Left lung (tissue), 10 donors: ENCODE measurements around the gene PPP3R1. TPM values are rescaled to one million over a fixed set of nuclear protein-coding genes. Genes with fewer than 3 reads are reported as not detected.
"Not testable (repeated sequence)": the region's sequence is repeated elsewhere in the genome, so short reads cannot be mapped to it uniquely, and the experiment has no call there.

ENCODE experiments used
- ATAC-seq: fragments of 200-7000 bp; cut with Tn5 transposase; one replicate; pipeline ENCODE4 v1.9.1; 2020; ENCODE audit warnings: moderate library complexity
- DNase-seq, 4 donors: peaks; one replicate each; pipeline ENCODE4 v3.0.0-alpha.2; 2013 to 2020
- H3K27ac ChIP-seq, 2 donors: fragments of 200-600 bp; sonication (generic) in 1 of 2; one replicate each; pipeline versions ENCODE4 v1.5.0 to v1.8.0; 2020 to 2021
- H3K27me3 ChIP-seq, 2 donors: fragments of 200-600 bp; sonication (generic) in 1 of 2; one replicate each; pipeline versions ENCODE4 v1.5.0 to v1.8.0; 2020 to 2021
- H3K36me3 ChIP-seq, 2 donors: fragments of 200-600 bp; sonication (generic) in 1 of 2; one replicate each; pipeline versions ENCODE4 v1.5.0 to v1.8.0; 2020 to 2021
- H3K4me1 ChIP-seq, 2 donors: fragments of 200-600 bp; one replicate each; pipeline ENCODE4 v1.8.0; 2021
- H3K4me3 ChIP-seq, 2 donors: fragments of 200-600 bp; sonication (generic) in 1 of 2; one replicate each; pipeline versions ENCODE4 v1.5.0 to v1.8.0; 2020 to 2021; ENCODE audit warnings: mild to moderate bottlenecking in 1 of 2
- H3K9me3 ChIP-seq, 2 donors: fragments of 200-600 bp; sonication (generic) in 1 of 2; one replicate each; pipeline versions ENCODE4 v1.5.0 to v1.8.0; 2020 to 2021
- CTCF ChIP-seq, 2 donors: fragments of 200-600 bp; sonication (generic) in 1 of 2; IDR thresholded peaks; one replicate each; pipeline versions ENCODE4 v1.5.0 to v1.8.0; 2021; ENCODE audit warnings: antibody characterized with exemption in 2 of 2
- intact Hi-C, 2 donors: fragments of 100-400 bp; cut with DNase I; formaldehyde crosslinking; loops; one replicate each; pipeline versions ENCODE4 v1.11.2 to v1.14.2; 2022
- polyA plus RNA-seq, 6 donors: library from polyadenylated mRNA; unstranded; fragments of 120-200 nt; gene quantifications; one replicate each; pipeline ENCODE4 v1.2.1, GENCODE V29; 2013; ENCODE audit not compliant: insufficient read length in 6 of 6
- total RNA-seq, 2 donors: library from RNA; stranded (reverse); fragmentation: NEBNext Ultra II Directional; extraction: Animal tissue kit (Norgen Biotek cat#: 25700); gene quantifications; one replicate each; pipeline ENCODE4 v1.2.1, GENCODE V29; 2021
- donor health status: DM: no; HTN: yes; CAD: no.
- donor health status: DM: no; HTN: no; CAD: no.

The PPP3R1 gene
- total and polyA plus RNA-seq, 8 donors: 50.2 to 74.2 (median 66.9) TPM

DNA sequence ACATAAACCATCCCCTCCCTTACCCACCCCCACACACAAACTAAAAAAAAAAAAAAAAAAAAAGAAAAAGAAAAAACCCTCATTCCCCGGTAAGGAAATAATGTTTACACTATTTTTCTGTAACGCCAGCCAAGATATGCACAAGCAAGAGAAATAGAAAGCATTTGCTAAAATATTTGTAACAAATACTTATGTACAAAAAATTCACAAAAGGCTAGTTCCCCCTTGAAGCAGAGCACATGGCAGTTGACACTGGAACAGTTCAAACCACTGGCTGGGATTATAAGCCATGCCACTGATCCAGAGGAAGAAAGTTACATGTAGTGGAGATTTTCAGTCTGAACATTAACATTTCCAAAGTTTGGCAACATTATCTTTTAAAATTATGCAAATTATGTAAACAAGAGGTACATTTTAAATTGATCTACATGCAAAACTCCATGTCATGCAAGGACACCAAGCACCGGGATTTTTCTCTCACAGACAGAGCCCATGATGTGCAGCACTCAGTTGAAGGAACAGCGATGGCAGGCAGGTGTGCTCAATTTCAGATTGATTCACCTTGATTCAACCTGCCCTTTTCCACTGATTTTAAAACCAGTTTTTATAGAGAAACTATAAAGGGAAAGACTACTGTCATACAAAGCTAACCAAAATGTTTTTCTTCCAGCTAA, 73.2 kb downstream of the PPP3R1 start:
- ATAC-seq (no peak), DNase-seq (peak in 1 of 4 donors; percentile 16)
- intact Hi-C loops: no loop called here
- TF ChIP-seq CTCF (IDR thresholded peaks at IDR 0.05): no peak
- Histone ChIP-seq H3K27ac (no peak overlapping the region), H3K27me3 (no peaks in the 10 kb centered on the region), H3K4me3 (no peak overlapping the region), H3K4me1 (peaks cover 0 to 10% of the 10 kb centered on the region in 2 donors), H3K9me3 (no peaks in the 10 kb centered on the region), H3K36me3 (peaks cover 0 to 69% of the 10 kb centered on the region in 2 donors)

GRCh38 chr2:68178432-68178831, 73.9 kb downstream of the PPP3R1 start:
- intact Hi-C loops: no loop called here
- H3K4me1 ChIP-seq: peaks cover 0 to 15% of the 10 kb centered on the region in 2 donors
- H3K27me3 ChIP-seq: no peaks in the 10 kb centered on the region
- H3K4me3 ChIP-seq: no peak overlapping the region
- no peak for TF ChIP-seq CTCF (IDR thresholded peaks at IDR 0.05)
- no peak for ATAC-seq
- H3K36me3 ChIP-seq: peaks cover 0 to 67% of the 10 kb centered on the region in 2 donors
- no peaks in the 10 kb centered on the region for H3K9me3 ChIP-seq
- no peak overlapping the region for H3K27ac ChIP-seq
- DNase-seq: no peak

DNA sequence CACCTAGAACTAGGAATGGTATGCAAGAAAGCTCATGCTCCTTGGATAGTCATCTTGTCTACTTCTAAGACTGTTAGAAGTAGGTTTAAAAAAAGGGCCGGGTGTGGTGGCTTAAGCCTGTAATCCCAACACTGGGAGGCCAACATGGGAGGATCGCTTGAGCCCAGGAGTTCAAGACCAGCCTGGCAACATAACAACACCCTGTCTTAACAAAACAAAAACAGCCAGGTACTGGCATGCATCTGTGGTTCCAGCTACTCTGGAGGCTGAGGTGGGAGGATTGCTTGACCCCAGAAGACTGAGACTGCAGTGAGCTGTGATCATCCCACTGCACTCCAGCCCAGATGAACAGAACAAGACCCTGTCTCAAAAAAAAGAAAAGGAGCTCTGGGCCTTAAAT, 74.8 kb downstream of the PPP3R1 start:
- Histone ChIP-seq H3K27me3 (no peaks in the 10 kb centered on the region), H3K4me3 (no peak overlapping the region), H3K9me3 (no peaks in the 10 kb centered on the region), H3K36me3 (peaks cover 0 to 66% of the 10 kb centered on the region in 2 donors), H3K4me1 (peaks cover 0 to 15% of the 10 kb centered on the region in 2 donors), H3K27ac (no peak overlapping the region)
- TF ChIP-seq CTCF (IDR thresholded peaks at IDR 0.05): no peak
- ATAC-seq (no peak), DNase-seq (no peak)
- intact Hi-C loops: no loop called here

- DNase-seq: no peak
- no peak overlapping the region for H3K27ac ChIP-seq
- no peak overlapping the region for H3K4me3 ChIP-seq
- no peaks in the 10 kb centered on the region for H3K9me3 ChIP-seq
- no peaks in the 10 kb centered on the region for H3K27me3 ChIP-seq
- TF ChIP-seq CTCF (IDR thresholded peaks at IDR 0.05): no peak
- no peak for ATAC-seq
- peaks cover 0 to 15% of the 10 kb centered on the region in 2 donors for H3K4me1 ChIP-seq
- peaks cover 0 to 67% of the 10 kb centered on the region in 2 donors for H3K36me3 ChIP-seq
- intact Hi-C loops: no loop called here
These were observed 75.7 kb downstream of the PPP3R1 start for GRCh38 chr2:68176657-68177056.

- H3K27ac ChIP-seq, H3K27me3 ChIP-seq, H3K9me3 ChIP-seq, DNase-seq, ATAC-seq, H3K4me3 ChIP-seq, intact Hi-C loops: not testable (repeated sequence)
- H3K36me3 ChIP-seq: peaks cover 0 to 67% of the 10 kb centered on the region in 2 donors
- H3K4me1 ChIP-seq: peaks cover 0 to 15% of the 10 kb centered on the region in 2 donors
These were observed 77.1 kb downstream of the PPP3R1 start for GRCh38 chr2:68175210-68175609.
